Measurements from ENCODE around the gene SLC22A16. TPM values are rescaled to one million over a fixed set of nuclear protein-coding genes. Genes with fewer than 3 reads are reported as not detected.

The SLC22A16 gene
- total RNA-seq, 1 donor from 2014 or later, result not detected

DNA sequence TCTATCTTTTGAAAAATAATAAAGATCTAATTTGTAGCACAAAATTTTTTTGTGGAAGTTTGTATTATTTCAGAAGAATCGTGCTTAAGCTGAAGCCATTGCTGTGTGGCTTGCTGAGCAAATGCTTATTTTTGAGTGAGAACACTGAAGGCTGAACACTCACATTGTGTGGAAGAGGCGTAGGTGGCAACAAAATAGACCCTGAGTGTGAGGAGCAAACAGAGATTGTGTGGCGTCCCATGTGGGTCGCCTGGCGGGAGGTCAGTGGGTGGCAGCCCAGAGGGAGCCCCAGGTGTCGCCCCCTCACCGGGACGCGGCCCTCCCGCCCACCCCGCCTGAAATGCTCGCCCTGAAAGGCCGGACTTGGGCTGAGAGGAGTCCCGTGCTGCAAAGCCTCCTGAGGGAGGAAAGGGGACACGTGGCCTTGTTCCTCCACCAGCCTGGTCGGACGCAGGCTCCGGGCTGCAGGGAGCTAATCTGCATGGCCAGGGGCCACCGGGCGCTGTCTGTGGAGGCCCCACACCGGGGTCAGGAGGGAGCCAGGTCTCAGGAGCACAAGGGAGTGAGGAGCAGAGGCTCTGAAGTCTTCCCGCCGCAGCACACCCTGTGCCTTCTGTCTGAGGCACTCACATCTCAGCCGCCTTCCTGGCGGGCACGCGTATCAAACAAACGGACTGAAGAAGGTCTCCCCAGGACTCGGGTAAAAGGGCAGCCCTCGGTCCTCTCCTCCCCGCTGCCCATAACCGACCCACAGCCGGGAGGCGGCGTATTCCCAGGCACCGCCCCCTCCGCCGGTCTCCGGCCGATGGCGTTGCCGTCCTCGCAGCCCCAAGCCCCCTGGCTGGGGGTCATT lies 77.0 kb downstream of the SLC22A16 start:
- no peaks in the 10 kb centered on the region for H3K4me1 Mint-ChIP-seq (ENCODE audit: low read depth, unreplicated experiment)
- no peaks in the 10 kb centered on the region for H3K36me3 Mint-ChIP-seq (ENCODE audit: unreplicated experiment)
- TF ChIP-seq, protein P1, sequence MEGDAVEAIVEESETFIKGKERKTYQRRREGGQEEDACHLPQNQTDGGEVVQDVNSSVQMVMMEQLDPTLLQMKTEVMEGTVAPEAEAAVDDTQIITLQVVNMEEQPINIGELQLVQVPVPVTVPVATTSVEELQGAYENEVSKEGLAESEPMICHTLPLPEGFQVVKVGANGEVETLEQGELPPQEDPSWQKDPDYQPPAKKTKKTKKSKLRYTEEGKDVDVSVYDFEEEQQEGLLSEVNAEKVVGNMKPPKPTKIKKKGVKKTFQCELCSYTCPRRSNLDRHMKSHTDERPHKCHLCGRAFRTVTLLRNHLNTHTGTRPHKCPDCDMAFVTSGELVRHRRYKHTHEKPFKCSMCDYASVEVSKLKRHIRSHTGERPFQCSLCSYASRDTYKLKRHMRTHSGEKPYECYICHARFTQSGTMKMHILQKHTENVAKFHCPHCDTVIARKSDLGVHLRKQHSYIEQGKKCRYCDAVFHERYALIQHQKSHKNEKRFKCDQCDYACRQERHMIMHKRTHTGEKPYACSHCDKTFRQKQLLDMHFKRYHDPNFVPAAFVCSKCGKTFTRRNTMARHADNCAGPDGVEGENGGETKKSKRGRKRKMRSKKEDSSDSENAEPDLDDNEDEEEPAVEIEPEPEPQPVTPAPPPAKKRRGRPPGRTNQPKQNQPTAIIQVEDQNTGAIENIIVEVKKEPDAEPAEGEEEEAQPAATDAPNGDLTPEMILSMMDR (IDR thresholded peaks at IDR 0.05; ENCODE audit: partially characterized antibody, unreplicated experiment), result no peak
- DNase-seq, result no peak
- H3K27ac Mint-ChIP-seq (ENCODE audit: unreplicated experiment), result no peak overlapping the region
- H3K4me3 Mint-ChIP-seq (ENCODE audit: unreplicated experiment), result no peak overlapping the region
- H3K9me3 Mint-ChIP-seq (ENCODE audit: unreplicated experiment), result peaks cover 3% of the 10 kb centered on the region
- H3K27me3 Mint-ChIP-seq (ENCODE audit: unreplicated experiment), result peaks cover 1% of the 10 kb centered on the region

DNA sequence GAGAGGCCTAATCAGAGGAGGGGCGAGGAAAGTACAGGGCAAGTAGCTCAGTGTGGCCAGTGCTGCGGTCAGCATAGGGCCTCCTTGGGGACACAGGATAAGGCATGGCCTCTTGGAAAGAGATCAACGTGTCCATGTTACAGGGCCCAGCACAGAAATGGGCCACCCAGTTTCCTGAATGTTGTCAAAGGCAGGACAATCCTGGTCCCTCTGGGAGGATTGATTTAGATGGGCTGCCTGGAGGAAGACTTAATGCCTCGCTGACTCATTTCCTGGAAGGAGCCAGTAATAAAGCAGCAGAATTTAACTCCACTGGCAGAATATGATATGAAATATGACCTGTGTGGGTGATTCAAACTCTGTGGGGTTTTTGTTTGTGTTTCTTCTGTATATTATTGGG lies 77.6 kb downstream of the SLC22A16 start:
- Mint-ChIP-seq H3K9me3 (ENCODE audit: unreplicated experiment) (peaks cover 3% of the 10 kb centered on the region), H3K27ac (ENCODE audit: unreplicated experiment) (no peak overlapping the region), H3K27me3 (ENCODE audit: unreplicated experiment) (peaks cover 1% of the 10 kb centered on the region), H3K36me3 (ENCODE audit: unreplicated experiment) (no peaks in the 10 kb centered on the region), H3K4me3 (ENCODE audit: unreplicated experiment) (no peak overlapping the region), H3K4me1 (ENCODE audit: low read depth, unreplicated experiment) (no peaks in the 10 kb centered on the region)
- TF ChIP-seq, protein P1 (IDR thresholded peaks at IDR 0.05; ENCODE audit: partially characterized antibody, unreplicated experiment), result no peak
- DNase-seq, result no peak

DNA sequence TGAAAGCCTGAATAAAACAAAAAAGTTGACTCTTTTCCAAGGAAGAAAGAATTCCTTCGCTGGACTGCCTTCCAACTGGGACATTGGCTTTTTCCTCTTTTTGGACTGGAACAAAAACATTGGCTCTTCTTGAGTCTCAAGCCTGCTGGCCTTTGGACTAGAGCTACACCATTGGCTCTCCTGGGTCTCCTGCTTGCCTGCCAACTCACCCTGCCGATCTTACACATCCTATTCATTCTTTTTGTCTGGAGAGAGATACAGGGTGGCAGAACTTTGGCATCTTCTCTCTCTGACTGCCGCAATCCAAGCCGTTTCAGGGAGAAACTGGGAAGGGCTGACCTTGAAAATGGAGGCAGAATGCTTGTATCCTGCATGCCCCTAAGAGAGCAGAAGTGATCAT lies 81.2 kb downstream of the SLC22A16 start:
- TF ChIP-seq, protein P1 (IDR thresholded peaks at IDR 0.05; ENCODE audit: partially characterized antibody, unreplicated experiment), result no peak
- H3K4me1 Mint-ChIP-seq (ENCODE audit: low read depth, unreplicated experiment), result no peaks in the 10 kb centered on the region

DNA sequence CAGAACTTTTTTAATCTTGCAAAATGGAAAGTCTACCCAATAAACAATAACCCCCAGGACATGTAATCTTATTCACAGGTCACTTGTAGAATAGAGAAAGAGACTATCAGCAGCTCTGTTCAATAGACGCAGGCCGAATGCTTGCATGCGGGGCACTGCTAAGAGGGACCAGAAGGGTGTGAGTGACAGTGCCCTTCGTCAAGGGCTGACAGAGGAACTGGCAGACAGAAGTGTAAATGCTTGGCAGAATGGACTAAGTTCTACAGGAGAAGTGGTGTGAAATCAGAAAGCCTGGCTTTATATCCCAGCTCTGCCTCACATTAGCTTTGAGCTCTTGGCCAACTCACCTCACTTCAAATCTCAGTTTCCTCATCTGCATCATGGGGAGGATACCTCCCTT lies 82.0 kb downstream of the SLC22A16 start:
- DNase-seq, result no peak
- H3K27me3 Mint-ChIP-seq (ENCODE audit: unreplicated experiment), result peaks cover 4% of the 10 kb centered on the region
- TF ChIP-seq, protein P1 (IDR thresholded peaks at IDR 0.05; ENCODE audit: partially characterized antibody, unreplicated experiment), result no peak
- H3K36me3 Mint-ChIP-seq (ENCODE audit: unreplicated experiment), result no peaks in the 10 kb centered on the region
- H3K27ac Mint-ChIP-seq (ENCODE audit: unreplicated experiment), result no peak overlapping the region
- H3K4me1 Mint-ChIP-seq (ENCODE audit: low read depth, unreplicated experiment), result no peaks in the 10 kb centered on the region
- peaks cover 3% of the 10 kb centered on the region for H3K9me3 Mint-ChIP-seq (ENCODE audit: unreplicated experiment)
- no peak overlapping the region for H3K4me3 Mint-ChIP-seq (ENCODE audit: unreplicated experiment)

More for the DNA sequence above, 81.2 kb downstream of the SLC22A16 start:
- no peak for DNase-seq
- no peaks in the 10 kb centered on the region for H3K36me3 Mint-ChIP-seq (ENCODE audit: unreplicated experiment)
- no peak overlapping the region for H3K27ac Mint-ChIP-seq (ENCODE audit: unreplicated experiment)
- peaks cover 1% of the 10 kb centered on the region for H3K27me3 Mint-ChIP-seq (ENCODE audit: unreplicated experiment)
- peaks cover 3% of the 10 kb centered on the region for H3K9me3 Mint-ChIP-seq (ENCODE audit: unreplicated experiment)
- H3K4me3 Mint-ChIP-seq (ENCODE audit: unreplicated experiment), result no peak overlapping the region

DNA sequence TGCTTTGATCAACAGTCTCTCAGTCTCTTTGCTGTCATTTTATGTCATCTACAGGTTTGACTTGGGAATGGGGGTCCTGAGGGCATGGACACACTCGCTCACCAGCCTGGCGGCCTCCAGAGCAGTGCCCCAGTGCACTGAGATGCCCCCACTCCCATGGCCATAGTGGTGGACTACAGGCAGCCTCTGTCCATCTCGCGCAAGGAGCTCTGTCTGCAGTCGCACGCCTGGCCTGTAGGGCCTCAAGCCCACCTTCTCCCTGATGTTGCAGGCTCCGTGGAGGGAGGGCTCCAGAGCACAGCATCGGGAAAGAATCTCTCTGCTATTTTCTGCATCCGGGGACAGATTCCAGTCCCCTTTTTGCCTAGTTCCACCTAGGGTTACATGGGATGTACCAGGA lies 83.7 kb downstream of the SLC22A16 start:
- Mint-ChIP-seq H3K27me3 (ENCODE audit: unreplicated experiment) (peaks cover 4% of the 10 kb centered on the region), H3K4me3 (ENCODE audit: unreplicated experiment) (no peak overlapping the region), H3K27ac (ENCODE audit: unreplicated experiment) (no peak overlapping the region), H3K36me3 (ENCODE audit: unreplicated experiment) (no peaks in the 10 kb centered on the region), H3K9me3 (ENCODE audit: unreplicated experiment) (peaks cover 1% of the 10 kb centered on the region), H3K4me1 (ENCODE audit: low read depth, unreplicated experiment) (no peaks in the 10 kb centered on the region)
- DNase-seq, result no peak
- TF ChIP-seq, protein P1 (IDR thresholded peaks at IDR 0.05; ENCODE audit: partially characterized antibody, unreplicated experiment), result no peak

Measured in glutamatergic neuron (in vitro differentiated cells).